SK-N-SH (cell line): ENCODE measurements around the gene ZNF331. TPM values are rescaled to one million over a fixed set of nuclear protein-coding genes. Genes with fewer than 3 reads are reported as not detected.

ENCODE experiments used
- CTCF ChIA-PET: fragments of 300-600, 350-600 bp; formaldehyde crosslinking; extraction: SDS; loops from one replicate; lab custom pipeline; 2021; lab: Yijun Ruan, JAX
- POLR2A ChIA-PET: fragments of 350-600 bp; sonication (Branson Sonifier 250); formaldehyde crosslinking; extraction: SDS; loops from one replicate; lab custom pipeline; 2020; ENCODE audit warnings: antibody characterized with exemption, inconsistent platforms; lab: Yijun Ruan, JAX
- DNase-seq: peaks from one replicate; pipeline ENCODE4 v3.0.0; 2012
- H2AFZ ChIP-seq: fragments of 200-600 bp; sonication (generic); 2 replicates; pipeline ENCODE4 v1.8.1; 2016; ENCODE audit warnings: antibody characterized with exemption, mild to moderate bottlenecking, low read depth
- H3F3A ChIP-seq: fragments of 200-600 bp; sonication (generic); replicated peaks from 2 replicates; pipeline ENCODE3; 2016; ENCODE audit warnings: antibody characterized with exemption, mild to moderate bottlenecking; ENCODE audit not compliant: insufficient read depth
- H3K27ac ChIP-seq, 2 experiments: fragments of 200-500 bp in 1 of 2; fragments of 200-600 bp in 1 of 2; sonication (Bioruptor generic) in 1 of 2; sonication (generic), shearing (Covaris generic) in 1 of 2; 2 replicates each; pipeline versions ENCODE4 v1.5.1 to v1.6.1; 2014 to 2016; ENCODE audit warnings: low read depth in 2 of 2, inconsistent platforms in 1 of 2, low read length in 1 of 2, mild to moderate bottlenecking in 1 of 2, mixed read lengths in 1 of 2
- H3K27me3 ChIP-seq: fragments of 200-600 bp; sonication (generic), shearing (Covaris generic); 2 replicates; pipeline ENCODE4 v1.6.1; 2016; ENCODE audit warnings: mixed run types; ENCODE audit not compliant: insufficient read depth
- H3K36me3 ChIP-seq, 2 experiments: fragments of 200-500 bp in 1 of 2; fragments of 200-600 bp in 1 of 2; sonication (Bioruptor generic) in 1 of 2; sonication (generic) in 1 of 2; replicated peaks in 1 of 2; 2 replicates each; pipeline versions ENCODE3 to v1.5.1; 2014 to 2016; ENCODE audit warnings: low read length in 1 of 2, mild to moderate bottlenecking in 1 of 2; ENCODE audit not compliant: insufficient read depth in 2 of 2, control insufficient read depth in 1 of 2
- H3K4me1 ChIP-seq, 2 experiments: fragments of 200-500 bp in 1 of 2; fragments of 200-600 bp in 1 of 2; sonication (Bioruptor generic) in 1 of 2; sonication (generic), shearing (Covaris generic) in 1 of 2; 2 replicates each; pipeline versions ENCODE4 v1.5.1 to v1.6.1; 2014 to 2016; ENCODE audit warnings: low read depth in 1 of 2, low read length in 1 of 2, mixed run types in 1 of 2; ENCODE audit not compliant: insufficient read depth in 2 of 2, control insufficient read depth in 1 of 2
- H3K4me2 ChIP-seq: fragments of 200-600 bp; sonication (generic), shearing (Covaris generic); 2 replicates; pipeline ENCODE4 v1.6.1; 2017; ENCODE audit warnings: mixed run types
- H3K4me3 ChIP-seq, 2 experiments: fragments of 200-500 bp in 1 of 2; fragments of 200-600 bp in 1 of 2; sonication (Bioruptor generic) in 1 of 2; sonication (generic), shearing (Covaris generic) in 1 of 2; 2 replicates each; pipeline versions ENCODE4 v1.5.1 to v1.8.1; 2014 to 2016; ENCODE audit warnings: low read depth in 2 of 2, inconsistent platforms in 1 of 2, low read length in 1 of 2, mild to moderate bottlenecking in 1 of 2, mixed read lengths in 1 of 2, moderate library complexity in 1 of 2
- H3K79me2 ChIP-seq: fragments of 200-600 bp; sonication (generic); 2 replicates; pipeline ENCODE4 v1.8.1; 2017; ENCODE audit warnings: mild to moderate bottlenecking; ENCODE audit not compliant: insufficient read depth
- H3K9ac ChIP-seq: fragments of 200-600 bp; sonication (generic); 2 replicates; pipeline ENCODE4 v1.6.1; 2017; ENCODE audit warnings: mixed run types
- H3K9me2 ChIP-seq: fragments of 200-600 bp; sonication (generic); 2 replicates; pipeline ENCODE4 v1.6.1; 2017; ENCODE audit warnings: mixed run types
- H3K9me3 ChIP-seq: fragments of 200-600 bp; sonication (generic); 2 replicates; pipeline ENCODE4 v1.6.1; 2017; ENCODE audit warnings: mixed run types, mild to moderate bottlenecking, moderate library complexity
- H4K20me1 ChIP-seq: fragments of 200-600 bp; sonication (generic); 2 replicates; pipeline ENCODE4 v1.6.1; 2017; ENCODE audit warnings: mild to moderate bottlenecking, mixed run types; ENCODE audit not compliant: insufficient read depth
- FOXJ3 ChIP-seq: sonication (generic); formaldehyde crosslinking; IDR thresholded peaks from 2 replicates; pipeline ENCODE4 v1.5.1; 2020; ENCODE audit warnings: mild to moderate bottlenecking, missing genetic modification reagents
- GABPA ChIP-seq: IDR thresholded peaks from 2 replicates; pipeline ENCODE4 v1.4.0; 2012; ENCODE audit warnings: low read depth, mild to moderate bottlenecking
- GATA2 ChIP-seq: sonication (generic); formaldehyde crosslinking; IDR thresholded peaks from 2 replicates; pipeline ENCODE4 v1.5.0; 2020; ENCODE audit warnings: mild to moderate bottlenecking, missing genetic modification reagents
- MEF2A ChIP-seq: IDR thresholded peaks from 2 replicates; pipeline ENCODE4 v1.4.0; 2012; ENCODE audit warnings: low read depth, borderline replicate concordance
- MXI1 ChIP-seq: IDR thresholded peaks from 2 replicates; pipeline ENCODE4 v1.6.1; 2012; ENCODE audit warnings: mild to moderate bottlenecking, low read depth, low read length, improper control_type of control experiment
- NFIC ChIP-seq: IDR thresholded peaks from 2 replicates; pipeline ENCODE4 v1.4.0; 2012; ENCODE audit warnings: borderline replicate concordance
- POLR2AphosphoS5 ChIP-seq: IDR thresholded peaks from 2 replicates; pipeline ENCODE4 v1.6.1; 2012; ENCODE audit warnings: low read depth, low read length
- RCOR1 ChIP-seq: fragments of 150-350 bp; IDR thresholded peaks from 2 replicates; pipeline ENCODE4 v1.6.1; 2017; ENCODE audit warnings: antibody characterized with exemption, low read length
- RXRA ChIP-seq: IDR thresholded peaks from 2 replicates; pipeline ENCODE4 v1.4.0; 2012; ENCODE audit warnings: low read depth, mild to moderate bottlenecking, borderline replicate concordance
- SMC3 ChIP-seq: IDR thresholded peaks from 2 replicates; pipeline ENCODE4 v1.6.1; 2012; ENCODE audit warnings: low read depth, low read length, improper control_type of control experiment
- WGBS: methylation state at CpG from one replicate; pipeline ENCODE4 v1.1.6; 2017; ENCODE audit warnings: low lambda C conversion rate; 5-methylcytosine and 5-hydroxymethylcytosine counted together
- polyA plus RNA-seq, 3 experiments: library from polyadenylated mRNA; depleted of rRNA; stranded (reverse); fragments of >200 nt; gene quantifications; 2 replicates each; pipeline ENCODE4 v1.2.3, GENCODE V29; 2012
- TF ChIP-seq, protein P1 (sequence below): IDR thresholded peaks from 2 replicates; pipeline ENCODE4; 2012
- TF ChIP-seq, protein P2 (sequence below): fragments of 150-350 bp; IDR thresholded peaks from 2 replicates; pipeline ENCODE4 v1.6.1; 2017; ENCODE audit warnings: antibody characterized with exemption, low read length, low read depth, borderline replicate concordance
- TF ChIP-seq, protein P3 (sequence below): IDR thresholded peaks from 2 replicates; pipeline ENCODE4 v1.4.0; 2012; ENCODE audit warnings: low read depth, borderline replicate concordance

The ZNF331 gene
- polyA plus RNA-seq, 1 of the 3 experiments (the other 2 are of a cell fraction), result 7.2 TPM

DNA sequence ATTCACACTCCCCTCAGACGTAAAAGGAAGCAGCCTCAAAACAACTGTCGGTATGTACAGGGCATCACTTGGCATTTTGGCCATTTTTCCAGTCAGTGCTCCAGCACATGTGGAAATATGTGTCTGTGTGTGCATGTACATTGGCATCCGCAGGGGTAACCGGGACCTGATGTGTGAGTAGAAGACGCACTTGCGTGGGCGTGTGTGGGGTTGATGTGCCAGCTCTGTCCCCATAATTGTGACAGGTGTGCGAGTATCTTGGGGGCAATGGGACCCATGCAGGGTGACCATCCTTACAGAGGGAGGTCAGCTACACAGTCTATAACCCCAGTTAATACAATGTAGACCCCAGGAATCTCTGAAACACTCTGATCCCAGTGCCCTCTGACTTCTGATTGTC lies 7.3 kb upstream of the ZNF331 start (continued):
- TF ChIP-seq, protein P1, sequence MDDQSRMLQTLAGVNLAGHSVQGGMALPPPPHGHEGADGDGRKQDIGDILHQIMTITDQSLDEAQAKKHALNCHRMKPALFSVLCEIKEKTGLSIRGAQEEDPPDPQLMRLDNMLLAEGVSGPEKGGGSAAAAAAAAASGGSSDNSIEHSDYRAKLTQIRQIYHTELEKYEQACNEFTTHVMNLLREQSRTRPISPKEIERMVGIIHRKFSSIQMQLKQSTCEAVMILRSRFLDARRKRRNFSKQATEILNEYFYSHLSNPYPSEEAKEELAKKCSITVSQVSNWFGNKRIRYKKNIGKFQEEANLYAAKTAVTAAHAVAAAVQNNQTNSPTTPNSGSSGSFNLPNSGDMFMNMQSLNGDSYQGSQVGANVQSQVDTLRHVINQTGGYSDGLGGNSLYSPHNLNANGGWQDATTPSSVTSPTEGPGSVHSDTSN, result no peak
- TF ChIP-seq, protein P2, sequence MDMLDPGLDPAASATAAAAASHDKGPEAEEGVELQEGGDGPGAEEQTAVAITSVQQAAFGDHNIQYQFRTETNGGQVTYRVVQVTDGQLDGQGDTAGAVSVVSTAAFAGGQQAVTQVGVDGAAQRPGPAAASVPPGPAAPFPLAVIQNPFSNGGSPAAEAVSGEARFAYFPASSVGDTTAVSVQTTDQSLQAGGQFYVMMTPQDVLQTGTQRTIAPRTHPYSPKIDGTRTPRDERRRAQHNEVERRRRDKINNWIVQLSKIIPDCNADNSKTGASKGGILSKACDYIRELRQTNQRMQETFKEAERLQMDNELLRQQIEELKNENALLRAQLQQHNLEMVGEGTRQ, result no peak
- TF ChIP-seq SMC3 (no peak), GATA2 (CRISPR knock-in tag) (no peak), FOXJ3 (no peak), RCOR1 (no peak), MXI1 (no peak), POLR2AphosphoS5 (no peak)
- TF ChIP-seq, protein P3, sequence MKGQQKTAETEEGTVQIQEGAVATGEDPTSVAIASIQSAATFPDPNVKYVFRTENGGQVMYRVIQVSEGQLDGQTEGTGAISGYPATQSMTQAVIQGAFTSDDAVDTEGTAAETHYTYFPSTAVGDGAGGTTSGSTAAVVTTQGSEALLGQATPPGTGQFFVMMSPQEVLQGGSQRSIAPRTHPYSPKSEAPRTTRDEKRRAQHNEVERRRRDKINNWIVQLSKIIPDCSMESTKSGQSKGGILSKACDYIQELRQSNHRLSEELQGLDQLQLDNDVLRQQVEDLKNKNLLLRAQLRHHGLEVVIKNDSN, result no peak

DNA sequence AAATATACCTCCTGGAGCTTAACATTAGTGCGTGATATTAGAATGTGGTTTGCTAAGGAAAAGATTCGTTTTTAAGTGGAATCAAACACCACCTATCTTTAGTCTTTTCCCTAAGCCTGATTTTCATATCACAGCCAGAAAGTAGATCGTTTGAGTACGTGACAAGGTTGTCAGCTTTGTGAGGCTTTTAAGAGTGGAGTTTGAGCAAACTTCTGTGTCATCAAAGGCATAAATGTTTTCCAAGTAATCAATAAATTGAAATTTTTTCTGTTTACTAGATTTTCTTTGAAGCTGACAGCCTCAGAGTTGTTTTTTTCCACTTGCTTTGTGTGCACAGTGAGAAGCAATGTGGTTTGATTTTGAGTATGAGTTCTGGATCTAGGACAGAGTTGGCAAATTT lies 6.5 kb upstream of the ZNF331 start:
- H3K9me3 ChIP-seq, result 0 out of 2 replicates have a peak, but pooled peaks cover under 1% of the 10 kb centered on the region
- no peaks in the 10 kb centered on the region for H4K20me1 ChIP-seq
- POLR2A ChIA-PET, result interaction anchor here (0.9 kb wide), 1 partner anchor 10 kb away, joined by 3 read pairs; no protein-coding TSS in a partner anchor
- no peaks in the 10 kb centered on the region for H3K9me2 ChIP-seq
- TF ChIP-seq NFIC (no peak), MXI1 (no peak), RXRA (no peak), GABPA (no peak), MEF2A (no peak)
- TF ChIP-seq, protein P3, result no peak
- H3K36me3 ChIP-seq, result no peaks in the 10 kb centered on the region
- DNase-seq, result no peak
- no peak overlapping the region for H2AFZ ChIP-seq
- no peaks in the 10 kb centered on the region for H3K27me3 ChIP-seq
- no peak overlapping the region for H3K9ac ChIP-seq
- CTCF ChIA-PET, result no interaction called here
- no peaks in the 10 kb centered on the region for H3K4me1 ChIP-seq
- H3K4me2 ChIP-seq, result no peak overlapping the region
- no peaks in the 10 kb centered on the region for H3K79me2 ChIP-seq
- 95% methylated on average over 4 of the region's 4 CpGs for WGBS
- H3F3A ChIP-seq, result no peaks in the 10 kb centered on the region
- H3K4me3 ChIP-seq, result no peak overlapping the region
- no peak overlapping the region for H3K27ac ChIP-seq

DNA sequence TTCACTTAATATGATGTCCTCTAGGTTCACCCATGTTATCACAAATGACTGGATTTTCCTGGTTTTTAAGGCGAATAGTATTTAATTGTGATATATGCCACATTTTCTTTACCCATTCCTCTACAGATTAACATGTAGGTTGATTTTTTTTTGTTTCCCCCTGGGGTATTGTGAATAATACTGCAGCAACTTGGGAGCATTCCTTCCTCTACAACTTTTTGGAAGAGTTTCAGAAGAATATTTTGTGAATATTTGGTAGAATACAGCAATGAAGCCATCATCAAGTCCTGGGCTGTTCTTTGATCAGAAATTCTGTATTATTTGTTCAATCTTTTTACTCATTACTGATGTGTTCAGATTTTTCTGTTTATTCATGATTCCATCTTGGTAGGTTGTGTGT lies 5.6 kb upstream of the ZNF331 start:
- Histone ChIP-seq H3K9ac (no peak overlapping the region), H3K36me3 (no peaks in the 10 kb centered on the region), H3K9me3 (no peaks in the 10 kb centered on the region), H3F3A (no peaks in the 10 kb centered on the region), H3K4me1 (no peaks in the 10 kb centered on the region; a peak in 1 of 4 replicates), H2AFZ (no peak overlapping the region), H3K79me2 (no peaks in the 10 kb centered on the region), H3K4me3 (no peak overlapping the region), H3K4me2 (no peak overlapping the region), H3K27ac (no peak overlapping the region), H3K9me2 (no peaks in the 10 kb centered on the region), H4K20me1 (no peaks in the 10 kb centered on the region), H3K27me3 (no peaks in the 10 kb centered on the region)
- WGBS, result 100% methylated on average over 1 of the region's 1 CpG
- DNase-seq, result no peak
- CTCF ChIA-PET, result no interaction called here
- TF ChIP-seq MXI1, result no peak
- POLR2A ChIA-PET, result no interaction called here
